Glomerular endothelial cell (primary cell): ENCODE results near the gene FCHO1. TPM values are rescaled to one million over a fixed set of nuclear protein-coding genes. Genes with fewer than 3 reads are reported as not detected.

Source experiments
- DNase-seq: peaks from one replicate; pipeline ENCODE4 v3.0.0-alpha.2; 2011; ENCODE audit warnings: low read depth, low spot score; ENCODE audit errors: extremely low read depth
- total RNA-seq: library from RNA; depleted of rRNA; stranded (reverse); fragments of >200 nt; gene quantifications from 2 replicates; pipeline ENCODE4 v1.2.3, GENCODE V29; 2015

The FCHO1 gene
- total RNA-seq, 1 donor from 2014 or later, result 0.93 TPM

DNA sequence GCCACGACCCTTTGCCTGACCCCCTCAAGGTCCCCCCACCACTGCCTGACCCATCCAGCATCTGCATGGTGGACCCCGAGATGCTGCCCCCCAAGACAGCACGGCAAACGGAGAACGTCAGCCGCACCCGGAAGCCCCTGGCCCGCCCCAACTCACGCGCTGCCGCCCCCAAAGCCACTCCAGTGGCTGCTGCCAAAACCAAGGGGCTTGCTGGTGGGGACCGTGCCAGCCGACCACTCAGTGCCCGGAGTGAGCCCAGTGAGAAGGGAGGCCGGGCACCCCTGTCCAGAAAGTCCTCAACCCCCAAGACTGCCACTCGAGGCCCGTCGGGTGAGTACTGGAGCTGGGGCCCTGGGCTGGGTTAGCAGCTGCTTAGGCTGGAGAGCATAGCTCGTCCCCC lies 23.4 kb upstream of the FCHO1 start:
- DNase-seq, result no peak

DNA sequence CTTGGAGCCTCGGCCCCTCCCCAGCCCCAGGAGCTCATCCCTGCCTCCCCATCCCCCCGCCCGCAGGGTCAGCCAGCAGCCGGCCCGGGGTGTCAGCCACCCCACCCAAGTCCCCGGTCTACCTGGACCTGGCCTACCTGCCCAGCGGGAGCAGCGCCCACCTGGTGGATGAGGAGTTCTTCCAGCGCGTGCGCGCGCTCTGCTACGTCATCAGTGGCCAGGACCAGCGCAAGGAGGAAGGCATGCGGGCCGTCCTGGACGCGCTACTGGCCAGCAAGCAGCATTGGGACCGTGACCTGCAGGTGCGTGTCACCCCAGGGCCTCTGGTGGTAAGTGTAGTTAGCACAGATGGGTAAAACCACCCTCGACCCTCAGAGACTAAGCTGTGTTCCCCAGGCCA lies 18.1 kb upstream of the FCHO1 start:
- DNase-seq, result no peak

DNA sequence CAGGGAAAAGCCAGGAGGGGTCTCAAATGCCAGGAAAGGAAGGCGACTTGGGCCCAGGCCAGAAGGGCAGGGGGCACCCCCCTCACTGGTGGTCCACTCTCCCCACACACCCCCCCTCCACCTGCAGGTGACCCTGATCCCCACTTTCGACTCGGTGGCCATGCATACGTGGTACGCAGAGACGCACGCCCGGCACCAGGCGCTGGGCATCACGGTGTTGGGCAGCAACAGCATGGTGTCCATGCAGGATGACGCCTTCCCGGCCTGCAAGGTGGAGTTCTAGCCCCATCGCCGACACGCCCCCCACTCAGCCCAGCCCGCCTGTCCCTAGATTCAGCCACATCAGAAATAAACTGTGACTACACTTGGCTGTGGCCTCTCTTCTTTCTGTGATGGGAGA lies 17.1 kb upstream of the FCHO1 start:
- no peak for DNase-seq

GRCh38 chr19:17735410-17735809 lies 15.9 kb upstream of the FCHO1 start:
- DNase-seq, result no peak

DNA sequence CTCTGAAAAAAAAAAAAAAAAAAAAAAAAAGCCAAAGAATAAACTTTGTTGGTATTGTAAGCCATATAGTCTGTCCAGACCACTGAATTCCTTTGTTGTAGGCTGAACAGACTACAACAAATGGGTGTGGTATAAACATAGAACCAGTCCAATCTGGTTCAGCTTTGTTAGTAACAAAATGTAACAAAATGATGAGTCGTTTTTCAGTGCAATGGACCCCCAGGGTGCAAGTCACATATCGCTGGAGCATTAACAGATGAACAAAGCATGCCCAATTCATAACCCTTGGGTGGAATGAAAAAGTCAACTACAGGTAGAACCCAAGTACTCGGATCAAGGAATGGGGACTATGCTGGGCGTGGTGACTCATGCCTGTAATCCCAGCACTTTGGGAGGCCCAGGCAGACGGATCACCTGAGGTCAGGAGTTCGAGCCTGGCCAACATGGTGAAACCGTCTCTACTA lies 13.6 kb upstream of the FCHO1 start:
- DNase-seq, result no peak

- DNase-seq, result no peak
Observed at GRCh38 chr19:17739121-17739875, 12.0 kb upstream of the FCHO1 start.

DNA sequence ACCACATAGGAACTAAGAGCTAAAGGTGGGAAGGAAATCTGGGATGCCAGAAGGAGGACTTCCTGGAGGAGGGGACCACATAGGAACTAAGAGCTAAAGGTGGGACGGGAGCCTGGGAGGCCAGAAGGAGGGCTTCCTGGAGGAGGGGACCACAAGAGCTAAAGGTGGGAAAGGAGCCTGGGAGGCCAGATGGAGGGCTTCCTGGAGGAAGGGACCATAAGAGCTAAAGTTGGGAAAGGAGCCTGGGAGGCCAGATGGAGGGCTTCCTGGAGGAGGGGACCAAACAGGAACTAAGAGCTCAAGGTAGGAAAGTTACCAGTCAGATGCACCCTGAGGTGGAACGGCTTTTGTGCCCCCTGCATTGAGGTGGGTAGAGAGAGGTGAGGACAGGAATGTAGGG lies 9.8 kb upstream of the FCHO1 start:
- no peak for DNase-seq

- DNase-seq, result no peak
Observed at GRCh38 chr19:17743874-17744580, 7.2 kb upstream of the FCHO1 start.

DNA sequence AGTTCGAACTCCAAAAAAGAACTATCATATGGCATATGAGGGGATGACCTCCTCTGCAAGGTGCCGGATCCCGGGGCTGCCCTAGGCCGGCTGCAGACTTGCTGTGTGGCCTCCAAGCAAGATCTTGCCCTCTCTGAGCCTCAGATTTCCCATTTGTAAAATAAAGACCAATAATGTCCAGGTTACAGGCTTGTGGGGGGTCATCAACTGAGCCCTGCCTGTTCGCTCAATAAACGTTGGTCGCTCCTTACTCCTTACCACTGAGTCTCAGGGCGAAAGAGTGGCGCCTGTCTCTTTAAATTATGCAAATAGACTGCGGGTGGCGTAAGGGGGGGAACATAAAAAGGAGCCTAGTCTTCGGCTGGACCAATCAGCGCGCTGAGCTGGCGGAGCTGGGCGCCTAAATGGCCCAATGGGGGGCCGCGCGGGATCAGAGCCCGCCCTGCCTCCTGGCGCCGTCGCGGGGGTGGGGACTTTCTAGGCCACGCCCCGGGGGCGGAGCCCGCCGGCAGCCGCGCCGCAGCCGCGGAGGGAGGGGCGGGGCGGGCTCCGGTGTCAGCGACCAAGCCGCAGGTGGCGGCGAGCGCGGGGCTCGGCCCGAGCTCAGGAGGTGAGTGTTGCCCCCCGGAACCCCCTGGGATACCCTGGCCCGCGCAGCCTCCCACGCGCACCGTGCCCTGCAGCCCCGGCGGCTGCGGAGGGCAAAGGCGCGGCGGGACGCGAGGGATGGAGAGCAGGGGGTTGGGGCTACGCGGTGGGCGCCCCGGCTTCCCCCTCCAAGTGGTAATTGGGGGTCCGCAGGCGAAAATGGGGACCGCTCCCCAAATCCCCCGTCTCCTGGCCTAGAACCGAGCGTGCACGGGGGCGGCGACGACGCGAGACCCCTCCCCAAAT lies 3.8 kb upstream of the FCHO1 start:
- DNase-seq, result peak; percentile 45

DNA sequence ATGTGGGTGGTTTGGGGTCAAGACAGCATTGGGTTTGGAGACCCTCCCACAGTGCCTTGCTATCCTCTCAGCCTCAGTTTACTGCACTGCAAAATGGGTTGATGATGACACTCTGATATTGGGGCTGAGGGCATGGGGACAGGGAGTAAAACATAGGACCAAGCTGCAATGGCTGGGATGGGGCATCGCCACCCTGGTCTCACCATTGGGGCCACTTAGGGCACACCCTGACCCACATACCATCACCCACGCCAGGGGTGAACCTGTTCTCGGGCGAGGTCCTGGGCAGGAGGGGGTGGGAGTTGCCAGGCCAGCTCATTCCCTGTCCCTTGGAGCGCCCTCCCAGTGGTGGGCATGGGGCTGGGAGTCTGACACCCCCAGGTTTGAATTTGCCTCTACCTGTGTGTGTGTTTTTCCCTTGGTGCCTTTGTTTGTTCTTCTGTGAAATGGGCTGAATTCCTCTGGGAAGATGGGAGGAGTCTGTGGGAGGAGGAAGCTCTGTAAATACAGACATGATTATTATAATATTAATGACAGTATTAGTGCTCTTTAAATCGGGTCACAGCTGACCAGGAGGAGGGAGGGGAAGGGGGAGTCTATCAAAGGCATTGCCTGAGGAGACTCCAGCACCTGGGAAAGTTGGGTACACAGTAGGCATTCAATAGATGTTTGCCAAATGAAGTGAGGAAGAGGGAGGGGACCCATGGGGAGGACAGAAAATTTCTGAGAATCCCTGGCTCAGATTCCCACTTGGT lies 2.2 kb upstream of the FCHO1 start:
- no peak for DNase-seq

- DNase-seq, result no peak
Observed at GRCh38 chr19:17749912-17750317, 1.4 kb upstream of the FCHO1 start.

DNA sequence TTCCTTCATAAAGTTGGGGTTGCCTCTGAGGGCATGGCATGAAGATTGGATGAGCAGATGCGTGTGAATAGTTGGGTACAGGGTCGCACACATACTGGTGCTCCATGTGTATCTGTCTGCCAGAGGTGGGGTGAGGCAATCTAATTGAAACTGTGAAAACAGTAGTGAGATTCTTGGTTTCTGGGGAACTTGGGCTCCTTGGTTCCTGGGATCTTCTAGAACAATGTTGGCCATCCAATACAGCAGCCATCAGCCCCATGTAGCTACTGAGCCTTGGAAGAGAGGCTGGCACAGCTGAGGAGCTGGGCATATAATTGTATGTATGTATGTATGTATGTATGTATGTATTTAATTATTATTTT lies 616 bp downstream of the FCHO1 start:
- no peak for DNase-seq

DNA sequence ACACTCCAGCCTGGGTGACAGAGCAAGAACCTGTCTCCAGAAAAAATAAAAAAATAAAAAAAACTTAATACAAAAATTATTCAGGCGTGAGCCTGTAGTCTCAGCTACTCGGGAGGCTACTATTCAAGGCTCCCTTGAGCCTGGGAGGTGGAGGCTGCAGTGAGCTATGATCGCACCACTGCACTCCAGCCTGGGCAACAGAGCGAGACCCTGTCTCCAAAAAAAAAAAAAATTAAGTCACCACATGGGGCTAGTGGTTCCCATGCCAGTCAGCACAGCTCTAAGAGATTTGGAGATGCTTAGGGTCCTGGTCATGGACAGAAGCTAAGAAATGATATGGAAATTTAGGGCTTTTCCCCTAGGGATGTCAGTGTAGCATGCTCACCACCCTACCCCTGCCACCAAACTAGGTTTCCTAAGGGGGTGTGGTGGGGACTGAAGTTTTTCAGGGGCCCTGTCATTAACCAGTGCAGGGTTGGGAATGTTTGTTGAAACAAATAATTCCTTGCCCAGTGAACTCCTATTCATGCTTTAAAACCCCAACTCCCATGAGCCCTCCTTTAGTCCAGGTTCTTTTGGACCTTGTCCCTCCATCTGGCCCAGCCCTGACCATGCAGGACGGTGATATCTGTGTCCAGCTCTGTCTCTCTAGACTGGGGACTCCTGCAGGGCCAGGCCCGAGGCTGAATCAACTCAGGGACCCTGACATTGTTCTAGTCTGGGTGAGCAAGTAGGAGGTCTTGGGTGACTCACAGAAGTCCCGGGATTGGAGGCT lies 1.8 kb downstream of the FCHO1 start:
- no peak for DNase-seq

- no peak for DNase-seq
Observed at GRCh38 chr19:17753976-17754375, 2.7 kb downstream of the FCHO1 start.

GRCh38 chr19:17754634-17755442 lies 3.6 kb downstream of the FCHO1 start:
- no peak for DNase-seq

DNA sequence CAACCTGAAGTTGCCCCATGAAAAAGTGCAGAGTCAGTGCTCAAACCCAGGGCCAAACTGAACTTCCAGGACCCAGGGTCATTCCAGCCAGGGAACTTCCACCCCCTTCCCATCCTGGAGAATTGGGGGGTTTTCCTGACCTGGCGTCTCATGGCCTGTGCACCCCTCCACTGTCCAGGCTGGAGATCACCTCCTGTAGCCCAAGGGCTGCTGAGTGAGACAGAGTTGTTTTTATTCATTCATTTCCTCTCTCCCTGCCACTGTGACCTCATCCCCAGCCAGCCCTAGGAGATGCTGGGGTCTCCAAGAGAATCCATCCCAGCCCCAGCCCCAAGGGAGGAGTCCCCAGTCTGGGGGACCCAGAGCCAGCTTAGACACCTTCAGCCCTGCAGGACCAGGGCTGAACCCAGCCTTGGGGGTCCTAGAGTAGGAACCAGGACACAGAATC lies 4.2 kb downstream of the FCHO1 start:
- DNase-seq, result no peak

DNA sequence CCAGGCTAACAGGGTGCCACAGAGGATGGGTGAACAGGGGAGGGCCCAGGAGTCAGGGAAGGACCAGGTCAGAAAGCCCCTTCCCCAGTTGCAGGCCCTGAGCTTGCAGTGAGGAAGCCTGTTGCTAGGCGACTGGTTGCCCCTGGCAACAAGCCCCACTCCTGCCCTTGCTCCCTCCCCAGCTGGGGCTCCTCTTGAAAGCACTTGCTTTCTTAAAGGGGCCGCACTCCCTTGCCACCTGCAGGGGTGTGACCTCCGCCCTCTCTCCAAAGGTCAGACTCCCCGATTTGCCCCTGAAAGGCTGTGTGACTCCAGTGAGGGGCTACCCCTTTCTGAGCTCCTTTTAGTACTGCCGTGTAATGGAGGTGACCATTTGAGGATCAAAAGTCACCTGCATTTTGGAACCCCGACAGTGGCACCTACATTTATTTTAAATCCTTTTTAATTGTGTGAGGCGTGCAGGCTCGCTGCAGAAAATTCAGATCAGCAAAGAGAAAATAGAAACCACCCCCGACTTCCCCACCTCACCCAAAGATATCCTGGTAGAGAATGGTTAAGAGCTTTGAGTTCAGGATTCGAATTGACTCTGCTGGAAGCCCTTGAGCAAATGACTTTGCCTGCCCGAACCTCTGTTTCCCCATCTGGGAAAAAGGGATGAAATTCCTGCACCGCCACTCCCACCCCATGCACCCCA lies 4.8 kb downstream of the FCHO1 start:
- DNase-seq, result no peak

DNA sequence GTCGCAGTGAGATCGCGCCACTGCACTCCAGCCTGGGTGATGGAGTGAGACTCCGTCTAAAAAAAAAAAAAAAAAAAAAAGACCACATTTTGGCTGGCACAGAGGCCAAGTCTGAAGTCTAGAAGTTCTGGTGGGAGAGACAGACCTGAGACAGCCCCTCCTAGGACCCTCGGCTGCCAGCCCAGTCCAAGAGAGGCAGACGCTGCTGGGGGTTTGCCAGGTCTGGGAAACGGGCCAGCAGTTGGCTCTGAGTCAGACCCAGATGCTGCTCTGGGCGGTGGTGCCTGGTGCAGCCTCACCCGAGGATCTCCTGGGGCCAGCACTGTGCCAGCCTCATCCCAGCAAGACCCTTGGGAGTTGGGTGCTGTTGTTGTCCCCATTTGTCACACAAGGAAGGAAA lies 5.8 kb downstream of the FCHO1 start:
- DNase-seq, result no peak
